GM12872 (cell line): ENCODE data around the gene SAMD4A.

Experiments
- CTCF ChIP-seq: IDR thresholded peaks from 3 replicates; pipeline ENCODE4 v1.5.1; 2011; ENCODE audit warnings: low read depth, mild to moderate bottlenecking, low read length, moderate library complexity; ENCODE audit not compliant: insufficient read depth

The SAMD4A gene

GRCh38 chr14:54749727-54750126, 182.8 kb downstream of the SAMD4A start:
- no peak for TF ChIP-seq CTCF

- no peak for TF ChIP-seq CTCF
Observed at GRCh38 chr14:54754116-54754622, 187.2 kb downstream of the SAMD4A start.

- no peak for TF ChIP-seq CTCF
Observed at GRCh38 chr14:54754623-54755386, 187.9 kb downstream of the SAMD4A start.

- no peak for TF ChIP-seq CTCF
Observed at GRCh38 chr14:54756656-54757392, 189.9 kb downstream of the SAMD4A start.

- TF ChIP-seq CTCF: no peak
Observed at GRCh38 chr14:54758041-54758440, 191.1 kb downstream of the SAMD4A start.

- TF ChIP-seq CTCF: no peak
Observed at GRCh38 chr14:54759982-54760585, 193.2 kb downstream of the SAMD4A start.

GRCh38 chr14:54760866-54761575, 194.1 kb downstream of the SAMD4A start:
- TF ChIP-seq CTCF: no peak
